Measurements from ENCODE around the gene SSH2. TPM values are rescaled to one million over a fixed set of nuclear protein-coding genes. Genes with fewer than 3 reads are reported as not detected.
"Not testable (repeated sequence)": the region's sequence is repeated elsewhere in the genome, so short reads cannot be mapped to it uniquely, and the experiment has no call there.

SSH2 gene
- total RNA-seq, 1 donor from 2014 or later: 23.0 TPM

GRCh38 chr17:29859445-29859844 lies 70.6 kb downstream of the SSH2 start:
- H3K4me1 ChIP-seq (ENCODE audit: control insufficient read depth in 3 of 3, insufficient read depth in 3 of 3, low read length in 3 of 3); H3K9ac ChIP-seq (ENCODE audit: low read depth in 1 of 3, low read length in 3 of 3): not testable (repeated sequence)

DNA sequence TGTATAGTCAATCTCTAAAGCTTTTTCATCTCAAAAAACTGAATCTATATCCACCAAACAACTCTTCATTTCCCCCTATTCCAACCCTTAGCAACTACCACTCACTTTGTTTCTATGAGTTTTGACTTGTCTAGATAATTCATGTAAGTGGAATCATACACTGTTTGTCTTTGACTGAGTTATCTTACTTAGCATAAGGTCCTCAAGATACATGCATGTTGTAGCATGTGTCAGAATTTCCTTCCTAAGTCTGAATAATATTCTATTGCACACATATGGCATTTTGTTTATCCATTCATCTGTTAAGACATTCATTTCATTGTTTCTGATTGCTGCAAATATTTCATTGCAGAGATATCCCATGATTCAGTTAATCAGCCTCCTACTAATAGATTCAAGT lies 72.2 kb downstream of the SSH2 start:
- H3K27me3 ChIP-seq (ENCODE audit: control insufficient read depth in 3 of 3, insufficient read depth in 3 of 3, low read length in 3 of 3): no peaks in the 10 kb centered on the region
- H3K9me3 ChIP-seq (ENCODE audit: control insufficient read depth in 3 of 3, low read length in 3 of 3): no peaks in the 10 kb centered on the region
- no peak overlapping the region for H3K9ac ChIP-seq (ENCODE audit: low read depth in 1 of 3, low read length in 3 of 3)
- no peaks in the 10 kb centered on the region for H3K36me3 ChIP-seq (ENCODE audit: control insufficient read depth in 3 of 3, insufficient read depth in 3 of 3, low read length in 3 of 3)
- H3K27ac ChIP-seq (ENCODE audit: low read depth, low read length): no peak overlapping the region
- peaks cover 0 to 4% (median 0%) of the 10 kb centered on the region in 3 donors for H3K4me1 ChIP-seq (ENCODE audit: control insufficient read depth in 3 of 3, insufficient read depth in 3 of 3, low read length in 3 of 3)
- H3K4me3 ChIP-seq (ENCODE audit: low read length in 3 of 3): no peak overlapping the region

More at GRCh38 chr17:29859445-29859844, 70.6 kb downstream of the SSH2 start:
- H3K36me3 ChIP-seq (ENCODE audit: control insufficient read depth in 3 of 3, insufficient read depth in 3 of 3, low read length in 3 of 3); H3K4me3 ChIP-seq (ENCODE audit: low read length in 3 of 3); H3K27me3 ChIP-seq (ENCODE audit: control insufficient read depth in 3 of 3, insufficient read depth in 3 of 3, low read length in 3 of 3); H3K27ac ChIP-seq (ENCODE audit: low read depth, low read length); H3K9me3 ChIP-seq (ENCODE audit: control insufficient read depth in 3 of 3, low read length in 3 of 3): not testable (repeated sequence)

DNA sequence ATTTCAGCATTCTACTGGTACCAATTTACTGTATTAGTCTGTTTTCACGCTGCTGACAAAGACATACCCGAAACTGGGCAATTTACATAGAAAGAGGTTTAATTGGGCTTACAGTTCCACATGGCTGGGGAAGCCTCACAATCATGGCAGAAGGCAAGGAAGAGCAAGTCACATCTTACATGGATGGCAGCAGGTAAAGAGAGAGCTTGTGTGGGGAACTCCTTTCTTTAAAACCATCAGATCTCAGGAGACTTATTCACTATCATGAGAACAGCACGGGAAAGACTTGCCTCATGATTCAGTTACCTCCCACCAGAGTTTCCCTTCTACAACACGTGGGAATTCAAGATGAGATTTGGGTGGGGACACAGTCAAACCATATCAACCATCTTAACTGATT lies 72.9 kb downstream of the SSH2 start:
- not testable (repeated sequence) for H3K9ac ChIP-seq (ENCODE audit: low read depth in 1 of 3, low read length in 3 of 3); H3K27me3 ChIP-seq (ENCODE audit: control insufficient read depth in 3 of 3, insufficient read depth in 3 of 3, low read length in 3 of 3); H3K4me3 ChIP-seq (ENCODE audit: low read length in 3 of 3); H3K36me3 ChIP-seq (ENCODE audit: control insufficient read depth in 3 of 3, insufficient read depth in 3 of 3, low read length in 3 of 3); H3K9me3 ChIP-seq (ENCODE audit: control insufficient read depth in 3 of 3, low read length in 3 of 3); H3K27ac ChIP-seq (ENCODE audit: low read depth, low read length); H3K4me1 ChIP-seq (ENCODE audit: control insufficient read depth in 3 of 3, insufficient read depth in 3 of 3, low read length in 3 of 3)

DNA sequence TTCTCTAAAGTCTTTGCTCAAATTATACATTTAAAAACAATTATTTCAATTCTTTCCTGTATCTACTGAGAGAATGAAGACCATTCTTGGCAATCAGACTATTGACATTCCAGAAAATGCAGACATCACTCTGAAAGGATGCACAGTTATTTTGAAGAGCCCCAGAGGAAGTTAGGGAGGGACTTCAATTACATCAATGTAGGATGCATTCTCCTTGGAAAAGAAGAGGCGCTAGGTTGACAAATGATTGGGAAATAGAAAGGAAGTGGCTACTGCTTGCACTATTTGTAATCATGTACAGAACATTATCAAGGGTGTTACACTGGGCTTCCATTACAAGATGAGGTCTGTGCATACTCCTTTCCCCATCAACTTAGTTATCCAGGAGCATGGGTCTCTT lies 74.3 kb downstream of the SSH2 start:
- H3K9ac ChIP-seq (ENCODE audit: low read depth in 1 of 3, low read length in 3 of 3): no peak overlapping the region
- no peaks in the 10 kb centered on the region for H3K4me1 ChIP-seq (ENCODE audit: control insufficient read depth in 3 of 3, insufficient read depth in 3 of 3, low read length in 3 of 3)
- H3K27me3 ChIP-seq (ENCODE audit: control insufficient read depth in 3 of 3, insufficient read depth in 3 of 3, low read length in 3 of 3): no peaks in the 10 kb centered on the region
- no peaks in the 10 kb centered on the region for H3K9me3 ChIP-seq (ENCODE audit: control insufficient read depth in 3 of 3, low read length in 3 of 3)
- H3K36me3 ChIP-seq (ENCODE audit: control insufficient read depth in 3 of 3, insufficient read depth in 3 of 3, low read length in 3 of 3): no peaks in the 10 kb centered on the region
- no peak overlapping the region for H3K27ac ChIP-seq (ENCODE audit: low read depth, low read length)
- H3K4me3 ChIP-seq (ENCODE audit: low read length in 3 of 3): no peak overlapping the region

DNA sequence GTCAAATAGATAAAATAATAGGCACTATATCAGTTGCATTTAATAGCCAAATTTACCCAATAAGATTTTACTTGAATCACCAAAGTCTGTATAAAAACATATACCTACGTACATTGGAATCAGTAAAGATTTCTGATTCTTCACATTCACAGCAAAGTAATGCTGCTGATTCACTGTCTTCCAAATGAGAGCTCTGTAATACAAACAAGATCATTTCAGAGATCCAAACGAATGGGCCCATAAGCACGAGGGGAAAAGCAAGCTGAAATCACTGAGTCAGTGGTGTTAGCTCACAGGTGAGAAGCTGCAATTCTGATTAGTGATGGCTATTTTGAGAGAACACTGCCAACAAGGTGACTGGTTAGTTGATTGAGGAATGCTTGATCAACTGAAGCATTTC lies 81.3 kb downstream of the SSH2 start:
- Histone ChIP-seq H3K4me1 (ENCODE audit: control insufficient read depth in 3 of 3, insufficient read depth in 3 of 3, low read length in 3 of 3) (peaks cover 2 to 11% (median 3%) of the 10 kb centered on the region in 3 donors), H3K27me3 (ENCODE audit: control insufficient read depth in 3 of 3, insufficient read depth in 3 of 3, low read length in 3 of 3) (no peaks in the 10 kb centered on the region), H3K9ac (ENCODE audit: low read depth in 1 of 3, low read length in 3 of 3) (no peak overlapping the region), H3K36me3 (ENCODE audit: control insufficient read depth in 3 of 3, insufficient read depth in 3 of 3, low read length in 3 of 3) (peaks cover 0 to 3% (median 0%) of the 10 kb centered on the region in 3 donors), H3K4me3 (ENCODE audit: low read length in 3 of 3) (no peak overlapping the region), H3K9me3 (ENCODE audit: control insufficient read depth in 3 of 3, low read length in 3 of 3) (no peaks in the 10 kb centered on the region), H3K27ac (ENCODE audit: low read depth, low read length) (no peak overlapping the region)

DNA sequence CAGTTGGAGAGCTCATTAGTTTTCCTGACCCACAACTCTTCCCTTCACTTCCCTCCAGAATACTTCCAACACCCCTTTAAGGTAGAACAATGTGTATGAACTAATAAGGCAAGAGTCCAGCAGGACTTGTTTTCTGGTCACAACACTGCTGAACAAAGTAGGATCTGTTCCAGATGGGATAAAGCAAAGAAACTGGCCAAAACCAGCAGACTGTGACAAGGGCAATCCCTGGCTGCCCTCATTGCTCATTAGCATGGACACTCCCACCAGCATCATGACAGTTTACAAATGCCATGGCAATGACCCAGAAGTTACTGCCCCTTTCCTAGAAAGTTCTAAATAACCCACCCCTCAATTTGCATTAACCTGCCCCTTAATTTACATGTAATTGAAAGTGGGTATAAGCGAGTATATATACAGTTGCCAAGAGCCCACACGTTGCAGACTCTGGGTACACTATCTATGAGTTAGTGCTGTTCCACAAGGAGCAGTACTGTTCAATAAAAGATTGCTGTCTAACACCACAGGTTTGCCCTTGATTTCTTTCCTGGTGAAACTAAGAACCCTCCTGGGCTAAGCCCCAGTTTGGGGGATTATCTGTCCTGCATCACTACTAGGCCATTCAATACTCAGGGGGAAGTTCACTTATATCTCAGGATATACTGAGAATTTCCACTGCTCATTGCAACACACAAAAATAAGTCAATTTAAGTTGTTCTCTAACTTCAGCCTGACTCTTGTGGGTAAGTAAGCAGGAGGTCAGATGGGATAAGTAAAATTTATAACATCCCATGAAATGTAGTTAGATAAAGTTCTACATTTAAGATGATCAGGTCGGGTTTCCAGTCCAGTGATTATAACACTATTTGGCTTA lies 82.3 kb downstream of the SSH2 start:
- H3K4me3 ChIP-seq (ENCODE audit: low read length in 3 of 3): no peak overlapping the region
- H3K27ac ChIP-seq (ENCODE audit: low read depth, low read length): no peak overlapping the region
- peaks cover 0 to 3% (median 0%) of the 10 kb centered on the region in 3 donors for H3K36me3 ChIP-seq (ENCODE audit: control insufficient read depth in 3 of 3, insufficient read depth in 3 of 3, low read length in 3 of 3)
- peaks cover 2 to 11% (median 3%) of the 10 kb centered on the region in 3 donors for H3K4me1 ChIP-seq (ENCODE audit: control insufficient read depth in 3 of 3, insufficient read depth in 3 of 3, low read length in 3 of 3)
- no peaks in the 10 kb centered on the region for H3K27me3 ChIP-seq (ENCODE audit: control insufficient read depth in 3 of 3, insufficient read depth in 3 of 3, low read length in 3 of 3)
- no peak overlapping the region for H3K9ac ChIP-seq (ENCODE audit: low read depth in 1 of 3, low read length in 3 of 3)
- H3K9me3 ChIP-seq (ENCODE audit: control insufficient read depth in 3 of 3, low read length in 3 of 3): no peaks in the 10 kb centered on the region

DNA sequence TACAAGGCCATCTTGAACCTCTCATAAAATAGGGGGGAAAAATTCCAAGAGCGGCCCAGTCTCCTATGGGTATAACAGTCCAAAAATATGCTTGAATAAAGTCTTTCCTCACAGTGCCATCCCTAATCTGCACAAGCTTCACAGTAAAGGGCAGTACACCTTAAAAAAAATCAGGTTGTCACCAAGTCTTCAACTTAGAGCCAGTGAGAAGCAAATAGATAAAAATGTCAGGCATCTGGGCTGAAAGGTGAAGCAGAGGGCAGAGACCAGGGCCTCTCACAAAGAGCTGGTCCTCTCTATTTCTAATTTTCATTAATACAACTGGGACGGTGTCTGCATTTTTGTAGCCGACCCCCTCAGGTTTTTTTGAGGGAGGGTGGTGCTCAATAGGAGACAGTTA lies 82.9 kb downstream of the SSH2 start:
- H3K27ac ChIP-seq (ENCODE audit: low read depth, low read length): no peak overlapping the region
- peaks cover 2 to 11% (median 3%) of the 10 kb centered on the region in 3 donors for H3K4me1 ChIP-seq (ENCODE audit: control insufficient read depth in 3 of 3, insufficient read depth in 3 of 3, low read length in 3 of 3)
- peaks cover 0 to 3% (median 0%) of the 10 kb centered on the region in 3 donors for H3K36me3 ChIP-seq (ENCODE audit: control insufficient read depth in 3 of 3, insufficient read depth in 3 of 3, low read length in 3 of 3)
- H3K27me3 ChIP-seq (ENCODE audit: control insufficient read depth in 3 of 3, insufficient read depth in 3 of 3, low read length in 3 of 3): no peaks in the 10 kb centered on the region
- H3K9ac ChIP-seq (ENCODE audit: low read depth in 1 of 3, low read length in 3 of 3): no peak overlapping the region
- H3K9me3 ChIP-seq (ENCODE audit: control insufficient read depth in 3 of 3, low read length in 3 of 3): no peaks in the 10 kb centered on the region
- no peak overlapping the region for H3K4me3 ChIP-seq (ENCODE audit: low read length in 3 of 3)

DNA sequence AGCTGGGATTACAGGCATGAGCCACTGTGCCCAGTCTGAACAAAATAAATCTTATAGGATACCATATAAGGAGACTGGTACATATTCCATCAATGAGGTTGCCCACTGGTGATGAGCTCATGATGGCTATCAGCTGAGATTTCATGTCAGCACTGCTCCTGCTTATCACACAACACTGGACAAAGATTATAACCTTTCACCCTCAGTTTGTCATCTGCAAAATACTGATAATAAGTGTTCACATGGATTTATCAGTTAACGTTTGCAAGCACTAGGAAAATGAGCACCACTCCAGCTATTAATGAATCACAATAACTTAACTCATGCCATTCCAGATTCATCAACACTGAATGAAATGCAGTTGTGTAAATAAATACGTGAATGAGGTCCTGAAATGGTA lies 83.7 kb downstream of the SSH2 start:
- no peaks in the 10 kb centered on the region for H3K9me3 ChIP-seq (ENCODE audit: control insufficient read depth in 3 of 3, low read length in 3 of 3)
- H3K27ac ChIP-seq (ENCODE audit: low read depth, low read length): no peak overlapping the region
- no peak overlapping the region for H3K4me3 ChIP-seq (ENCODE audit: low read length in 3 of 3)
- peaks cover 2 to 11% (median 3%) of the 10 kb centered on the region in 3 donors for H3K4me1 ChIP-seq (ENCODE audit: control insufficient read depth in 3 of 3, insufficient read depth in 3 of 3, low read length in 3 of 3)
- peaks cover 0 to 3% (median 0%) of the 10 kb centered on the region in 3 donors for H3K36me3 ChIP-seq (ENCODE audit: control insufficient read depth in 3 of 3, insufficient read depth in 3 of 3, low read length in 3 of 3)
- no peak overlapping the region for H3K9ac ChIP-seq (ENCODE audit: low read depth in 1 of 3, low read length in 3 of 3)
- no peaks in the 10 kb centered on the region for H3K27me3 ChIP-seq (ENCODE audit: control insufficient read depth in 3 of 3, insufficient read depth in 3 of 3, low read length in 3 of 3)

- H3K4me3 ChIP-seq (ENCODE audit: low read length in 3 of 3): no peak overlapping the region
- no peaks in the 10 kb centered on the region for H3K9me3 ChIP-seq (ENCODE audit: control insufficient read depth in 3 of 3, low read length in 3 of 3)
- no peak overlapping the region for H3K27ac ChIP-seq (ENCODE audit: low read depth, low read length)
- no peaks in the 10 kb centered on the region for H3K27me3 ChIP-seq (ENCODE audit: control insufficient read depth in 3 of 3, insufficient read depth in 3 of 3, low read length in 3 of 3)
- H3K36me3 ChIP-seq (ENCODE audit: control insufficient read depth in 3 of 3, insufficient read depth in 3 of 3, low read length in 3 of 3): peaks cover 0 to 3% (median 0%) of the 10 kb centered on the region in 3 donors
- peaks cover 2 to 11% (median 3%) of the 10 kb centered on the region in 3 donors for H3K4me1 ChIP-seq (ENCODE audit: control insufficient read depth in 3 of 3, insufficient read depth in 3 of 3, low read length in 3 of 3)
- H3K9ac ChIP-seq (ENCODE audit: low read depth in 1 of 3, low read length in 3 of 3): no peak overlapping the region
Measured at GRCh38 chr17:29844339-29845048, 85.5 kb downstream of the SSH2 start.

GRCh38 chr17:29840884-29841283 lies 89.1 kb downstream of the SSH2 start:
- peaks cover 0 to 5% (median 0%) of the 10 kb centered on the region in 3 donors for H3K4me1 ChIP-seq (ENCODE audit: control insufficient read depth in 3 of 3, insufficient read depth in 3 of 3, low read length in 3 of 3)
- no peak overlapping the region for H3K4me3 ChIP-seq (ENCODE audit: low read length in 3 of 3)
- no peak overlapping the region for H3K27ac ChIP-seq (ENCODE audit: low read depth, low read length)

More at GRCh38 chr17:29840884-29841283, 89.1 kb downstream of the SSH2 start:
- no peaks in the 10 kb centered on the region for H3K9me3 ChIP-seq (ENCODE audit: control insufficient read depth in 3 of 3, low read length in 3 of 3)
- no peaks in the 10 kb centered on the region for H3K36me3 ChIP-seq (ENCODE audit: control insufficient read depth in 3 of 3, insufficient read depth in 3 of 3, low read length in 3 of 3)
- no peaks in the 10 kb centered on the region for H3K27me3 ChIP-seq (ENCODE audit: control insufficient read depth in 3 of 3, insufficient read depth in 3 of 3, low read length in 3 of 3)
- H3K9ac ChIP-seq (ENCODE audit: low read depth in 1 of 3, low read length in 3 of 3): no peak overlapping the region

Measured in skeletal muscle tissue (tissue), 4 donors.